MM.1S (cell line): Measurements from ENCODE around the gene ADAMTS3.

Experiments
- DNase-seq: peaks from one replicate; pipeline ENCODE4 v3.0.0-alpha.2; 2015
- H2AFZ ChIP-seq: fragments of 300-600 bp; sonication (generic); 2 replicates; pipeline ENCODE4 v1.6.0; 2016; ENCODE audit warnings: antibody characterized with exemption, low read length
- H3F3A ChIP-seq: fragments of 300-600 bp; sonication (generic); 2 replicates; pipeline ENCODE4 v1.6.1; 2016; ENCODE audit warnings: mild to moderate bottlenecking, antibody characterized with exemption, low read length, moderate library complexity, mixed read lengths; ENCODE audit not compliant: insufficient read depth
- H3K27ac ChIP-seq: fragments of 300-600 bp; sonication (generic); 2 replicates; pipeline ENCODE4 v1.5.1; 2016; ENCODE audit warnings: mild to moderate bottlenecking, low read length
- H3K27me3 ChIP-seq: fragments of 300-600 bp; sonication (generic); replicated peaks from 2 replicates; pipeline ENCODE4 v1.6.0; 2016; ENCODE audit warnings: low read length; ENCODE audit not compliant: insufficient read depth
- H3K36me3 ChIP-seq: fragments of 300-600 bp; sonication (generic); replicated peaks from 2 replicates; pipeline ENCODE4 v1.6.1; 2016; ENCODE audit warnings: mild to moderate bottlenecking, low read length, mixed read lengths; ENCODE audit not compliant: insufficient read depth
- H3K4me1 ChIP-seq: fragments of 300-600 bp; sonication (generic); 2 replicates; pipeline ENCODE4 v1.6.1; 2016; ENCODE audit warnings: low read length, mixed read lengths
- H3K4me2 ChIP-seq: fragments of 300-600 bp; sonication (generic); 2 replicates; pipeline ENCODE4 v1.6.0; 2016; ENCODE audit warnings: low read depth, low read length
- H3K4me3 ChIP-seq: fragments of 300-600 bp; sonication (generic); 2 replicates; pipeline ENCODE4 v1.5.1; 2016; ENCODE audit warnings: low read length, mixed read lengths
- H3K79me2 ChIP-seq: fragments of 300-600 bp; sonication (generic); 2 replicates; pipeline ENCODE4 v1.6.1; 2016; ENCODE audit warnings: mixed run types, low read length, mixed read lengths
- H3K9ac ChIP-seq: fragments of 300-600 bp; sonication (generic); 2 replicates; pipeline ENCODE4 v1.6.1; 2016; ENCODE audit warnings: low read length, mixed read lengths
- H3K9me2 ChIP-seq: fragments of 300-600 bp; sonication (generic); replicated peaks from 2 replicates; pipeline ENCODE4 v1.6.1; 2016; ENCODE audit warnings: mild to moderate bottlenecking, low read length, mixed read lengths; ENCODE audit not compliant: insufficient read depth
- H3K9me3 ChIP-seq: fragments of 300-600 bp; sonication (generic); replicated peaks from 2 replicates; pipeline ENCODE4 v1.6.1; 2016; ENCODE audit warnings: mild to moderate bottlenecking, low read length, mixed read lengths; ENCODE audit not compliant: insufficient read depth
- H4K20me1 ChIP-seq: fragments of 300-600 bp; sonication (generic); 2 replicates; pipeline ENCODE4 v1.6.1; 2016; ENCODE audit warnings: mild to moderate bottlenecking, low read length, moderate library complexity, mixed read lengths; ENCODE audit not compliant: insufficient read depth
- CTCF ChIP-seq: fragments of 300-600 bp; sonication (generic); IDR thresholded peaks from 2 replicates; pipeline ENCODE4 v1.5.1; 2016; ENCODE audit warnings: antibody characterized with exemption, low read length, mixed read lengths
- EZH2 ChIP-seq: fragments of 300-600 bp; sonication (generic); optimal IDR thresholded peaks from 2 replicates; pipeline ENCODE3; 2017; ENCODE audit warnings: low read depth, mild to moderate bottlenecking, antibody characterized with exemption, low read length, mixed read lengths
- EZH2phosphoT487 ChIP-seq: fragments of 300-600 bp; sonication (generic); IDR thresholded peaks from 2 replicates; pipeline ENCODE4 v1.6.1; 2018; ENCODE audit warnings: antibody characterized with exemption, low read length

Gene ADAMTS3

GRCh38 chr4:72507167-72507566 is 61.9 kb downstream of the ADAMTS3 start:
- Histone ChIP-seq H3K36me3 (no peaks in the 10 kb centered on the region), H3K79me2 (no peaks in the 10 kb centered on the region), H3K9me2 (no peaks in the 10 kb centered on the region), H3F3A (no peaks in the 10 kb centered on the region), H3K4me1 (no peaks in the 10 kb centered on the region), H3K27me3 (no peaks in the 10 kb centered on the region), H3K27ac (no peak overlapping the region), H3K9me3 (no peaks in the 10 kb centered on the region), H3K4me2 (no peak overlapping the region), H3K4me3 (no peak overlapping the region), H4K20me1 (no peaks in the 10 kb centered on the region), H3K9ac (no peak overlapping the region), H2AFZ (no peak overlapping the region)
- TF ChIP-seq EZH2phosphoT487 (no peak), CTCF (no peak), EZH2 (no peak)
- DNase-seq, result no peak

- Histone ChIP-seq H3K4me2 (no peak overlapping the region), H3K4me3 (no peak overlapping the region), H3K79me2 (no peaks in the 10 kb centered on the region), H2AFZ (no peak overlapping the region), H3K27me3 (no peaks in the 10 kb centered on the region), H3K9me2 (no peaks in the 10 kb centered on the region), H3K27ac (no peak overlapping the region), H3F3A (no peaks in the 10 kb centered on the region), H3K36me3 (no peaks in the 10 kb centered on the region), H3K9me3 (no peaks in the 10 kb centered on the region), H3K9ac (no peak overlapping the region), H4K20me1 (no peaks in the 10 kb centered on the region), H3K4me1 (no peaks in the 10 kb centered on the region)
- no peak for TF ChIP-seq EZH2
- peak; percentile 79 for TF ChIP-seq CTCF
- peak; percentile 46 for DNase-seq
These were observed 63.7 kb downstream of the ADAMTS3 start for GRCh38 chr4:72505314-72505744.

GRCh38 chr4:72500214-72500613 is 68.8 kb downstream of the ADAMTS3 start:
- Histone ChIP-seq H2AFZ (no peak overlapping the region), H3K4me2 (no peak overlapping the region), H3K9me2 (no peaks in the 10 kb centered on the region), H3K79me2 (no peaks in the 10 kb centered on the region), H4K20me1 (no peaks in the 10 kb centered on the region), H3K4me3 (no peak overlapping the region), H3K4me1 (no peaks in the 10 kb centered on the region), H3K9ac (no peak overlapping the region), H3K27me3 (no peaks in the 10 kb centered on the region), H3K9me3 (no peaks in the 10 kb centered on the region), H3K27ac (no peak overlapping the region), H3F3A (no peaks in the 10 kb centered on the region), H3K36me3 (no peaks in the 10 kb centered on the region)
- no peak for TF ChIP-seq EZH2
- TF ChIP-seq EZH2phosphoT487, result no peak
- TF ChIP-seq CTCF, result no peak
- DNase-seq, result no peak
